GM23338 (cell line): ENCODE results near the gene CPLANE1. TPM values are rescaled to one million over a fixed set of nuclear protein-coding genes. Genes with fewer than 3 reads are reported as not detected.
"Not testable (repeated sequence)": the region's sequence is repeated elsewhere in the genome, so short reads cannot be mapped to it uniquely, and the experiment has no call there.

Source experiments
- ATAC-seq: fragments of 200-7000 bp; cut with Tn5 transposase; 3 replicates; pipeline ENCODE4 v1.9.1; 2020
- DNase-seq: peaks from one replicate; pipeline ENCODE4 v3.0.0-alpha.2; 2015; ENCODE audit warnings: low spot score
- H2AFZ ChIP-seq: fragments of 200-600 bp; sonication (generic); 2 replicates; pipeline ENCODE4 v1.8.0; 2016; ENCODE audit warnings: antibody characterized with exemption, mild to moderate bottlenecking, moderate library complexity
- H3F3A ChIP-seq: fragments of 200-600 bp; sonication (generic); replicated peaks from 2 replicates; pipeline ENCODE4 v1.8.0; 2017; ENCODE audit warnings: antibody characterized with exemption, mixed run types, low read depth
- H3K27ac ChIP-seq: fragments of 200-600 bp; sonication (generic); 2 replicates; pipeline ENCODE4 v1.6.1; 2016; ENCODE audit warnings: low read depth
- H3K27me3 ChIP-seq: fragments of 200-600 bp; sonication (generic); 2 replicates; pipeline ENCODE4 v1.8.0; 2016; ENCODE audit warnings: mild to moderate bottlenecking, mixed run types, moderate library complexity; ENCODE audit not compliant: insufficient read depth
- H3K36me3 ChIP-seq: fragments of 200-600 bp; sonication (generic); 2 replicates; pipeline ENCODE4 v1.8.0; 2016; ENCODE audit warnings: mild to moderate bottlenecking; ENCODE audit not compliant: insufficient read depth
- H3K4me1 ChIP-seq: fragments of 200-600 bp; sonication (generic); 2 replicates; pipeline ENCODE4 v1.8.0; 2016; ENCODE audit warnings: mild to moderate bottlenecking, moderate library complexity; ENCODE audit not compliant: insufficient read depth
- H3K4me2 ChIP-seq: fragments of 200-600 bp; sonication (generic); 2 replicates; pipeline ENCODE4 v1.7.1; 2017; ENCODE audit warnings: mixed run types
- H3K4me3 ChIP-seq: fragments of 200-600 bp; sonication (generic); 2 replicates; pipeline ENCODE4 v1.6.1; 2016; ENCODE audit warnings: mixed run types
- H3K79me2 ChIP-seq: fragments of 200-600 bp; sonication (generic); replicated peaks from 2 replicates; pipeline ENCODE4 v1.8.0; 2017; ENCODE audit warnings: mild to moderate bottlenecking; ENCODE audit not compliant: insufficient read depth
- H3K9me2 ChIP-seq: fragments of 200-600 bp; sonication (generic); 2 replicates; pipeline ENCODE4 v1.8.0; 2017; ENCODE audit not compliant: insufficient read depth
- H4K20me1 ChIP-seq: fragments of 200-600 bp; sonication (generic); replicated peaks from 2 replicates; pipeline ENCODE4 v1.8.0; 2017; ENCODE audit warnings: mild to moderate bottlenecking; ENCODE audit not compliant: insufficient read depth
- H3K27ac Mint-ChIP-seq: 2 replicates; pipeline ENCODE4 v1.8.0; 2020; ENCODE audit warnings: inconsistent platforms, mild to moderate bottlenecking, moderate library complexity, mixed read lengths
- H3K27me3 Mint-ChIP-seq: 3 replicates; pipeline ENCODE4 v1.8.0; 2022; ENCODE audit warnings: low read depth, mild to moderate bottlenecking, moderate library complexity, mixed read lengths, inconsistent platforms; ENCODE audit not compliant: insufficient read depth, poor library complexity
- H3K36me3 Mint-ChIP-seq: 3 replicates; pipeline ENCODE4 v1.8.0; 2021; ENCODE audit warnings: low read depth, mild to moderate bottlenecking, inconsistent platforms, moderate library complexity, mixed read lengths
- H3K4me1 Mint-ChIP-seq: 3 replicates; pipeline ENCODE4 v1.8.0; 2020; ENCODE audit warnings: mild to moderate bottlenecking, inconsistent platforms, mixed read lengths
- H3K4me3 Mint-ChIP-seq: 3 replicates; pipeline ENCODE4 v1.8.0; 2021; ENCODE audit warnings: moderate library complexity, mild to moderate bottlenecking, inconsistent platforms, mixed read lengths
- H3K9me3 Mint-ChIP-seq: 3 replicates; pipeline ENCODE4 v1.8.0; 2020; ENCODE audit warnings: moderate library complexity, mild to moderate bottlenecking, inconsistent platforms, mixed read lengths
- CREB1 ChIP-seq: fragments of 250-450 bp; sonication (Bioruptor Pico); IDR thresholded peaks from 2 replicates; pipeline ENCODE4 v1.5.0; 2020; ENCODE audit warnings: low read depth, mild to moderate bottlenecking, moderate library complexity
- CTCF ChIP-seq, 2 experiments: fragments of 200-600 bp in 1 of 2; sonication (generic) in 1 of 2; conservative IDR thresholded peaks; 2 replicates each; pipeline versions ENCODE4 v1.5.1 to v1.6.1; 2016 to 2017; ENCODE audit warnings: antibody characterized with exemption in 2 of 2, low read depth in 2 of 2, mild to moderate bottlenecking in 2 of 2, moderate library complexity in 1 of 2
- EZH2 ChIP-seq: fragments of 200-600 bp; sonication (generic); IDR thresholded peaks from one replicate; pipeline ENCODE4 v1.8.0; 2017; ENCODE audit warnings: antibody characterized with exemption, mild to moderate bottlenecking, low read depth; ENCODE audit not compliant: unreplicated experiment
- JUNB ChIP-seq: IDR thresholded peaks from one replicate; pipeline ENCODE4 v1.6.1; 2016; ENCODE audit warnings: antibody characterized with exemption; ENCODE audit not compliant: unreplicated experiment
- NANOG ChIP-seq: IDR thresholded peaks from 2 replicates; pipeline ENCODE4 v1.6.1; 2016; ENCODE audit warnings: antibody characterized with exemption, borderline replicate concordance
- POLR2AphosphoS5 ChIP-seq: IDR thresholded peaks from 2 replicates; pipeline ENCODE4 v1.6.1; 2016; ENCODE audit warnings: antibody characterized with exemption, low read depth
- REST ChIP-seq: IDR thresholded peaks from one replicate; pipeline ENCODE4 v1.6.1; 2018; ENCODE audit warnings: antibody characterized with exemption; ENCODE audit not compliant: unreplicated experiment
- ZNF114 ChIP-seq: fragments of 250-450 bp; sonication (Bioruptor Pico); IDR thresholded peaks from 2 replicates; pipeline ENCODE4 v1.5.0; 2020; ENCODE audit warnings: mild to moderate bottlenecking, moderate library complexity
- ZNF331 ChIP-seq: fragments of 250-450 bp; sonication (Bioruptor Pico); IDR thresholded peaks from 2 replicates; pipeline ENCODE4 v1.5.0; 2020; ENCODE audit warnings: low read depth, mild to moderate bottlenecking, moderate library complexity
- polyA plus RNA-seq: library from polyadenylated mRNA; unstranded; fragments of >200 nt; fragmentation: Nextera tagmentation; extraction: Ambion mirVana; gene quantifications from 2 replicates; pipeline ENCODE4 v1.2.1, GENCODE V29; 2016
- total RNA-seq: library from RNA; depleted of rRNA; stranded (reverse); fragments of >200 nt; shearing (Covaris generic); gene quantifications from 2 replicates; pipeline ENCODE4 v1.2.3, GENCODE V29; 2014

The CPLANE1 gene
- total and polyA plus RNA-seq, 2 experiments from 2014 or later: 5.1 to 8.3 TPM

GRCh38 chr5:37086466-37087173 lies 162.6 kb downstream of the CPLANE1 start:
- TF ChIP-seq JUNB: no peak
- peak; percentile 89 for TF ChIP-seq NANOG
- TF ChIP-seq EZH2: peak; percentile 40
- no peak overlapping the region for H2AFZ ChIP-seq
- no peak overlapping the region for H3K4me3 ChIP-seq
- peaks cover 95% of the 10 kb centered on the region for H3K27me3 ChIP-seq
- H3K36me3 ChIP-seq: no peaks in the 10 kb centered on the region; the same call in 1 of the 2 replicates
- Mint-ChIP-seq H3K36me3 (0 out of 3 replicates have a peak, but pooled peaks cover 2% of the 10 kb centered on the region), H3K4me1 (peaks cover 43% of the 10 kb centered on the region), H3K9me3 (no peaks in the 10 kb centered on the region), H3K27ac (no peak overlapping the region), H3K4me3 (no peak overlapping the region), H3K27me3 (peaks cover 48% of the 10 kb centered on the region)
- no peaks in the 10 kb centered on the region for H3K9me2 ChIP-seq
- no peaks in the 10 kb centered on the region for H3K79me2 ChIP-seq
- H3K4me2 ChIP-seq: no peak overlapping the region
- H3F3A ChIP-seq: no peaks in the 10 kb centered on the region
- DNase-seq: peak; percentile 53
- H3K4me1 ChIP-seq: peaks cover 11% of the 10 kb centered on the region
- peak; percentile 75 for ATAC-seq
- H4K20me1 ChIP-seq: peaks cover 5% of the 10 kb centered on the region
- H3K27ac ChIP-seq: no peak overlapping the region

DNA sequence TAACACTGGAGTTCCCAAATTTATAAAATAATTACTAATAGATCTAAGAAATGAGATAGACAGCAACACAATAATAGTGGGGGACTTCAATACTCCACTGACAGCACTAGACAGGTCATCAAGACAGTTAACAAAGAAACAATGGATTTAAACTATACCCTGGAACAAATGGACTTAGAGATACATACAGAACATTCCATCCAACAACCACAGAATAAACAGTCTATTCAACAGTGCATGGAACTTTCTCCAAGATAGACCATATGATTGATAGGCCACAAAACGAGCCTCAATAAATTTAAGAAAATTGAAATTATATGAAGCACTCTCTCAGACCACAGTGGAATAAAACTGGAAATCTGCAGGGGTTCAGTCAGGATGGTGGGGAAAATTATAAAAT lies 163.2 kb downstream of the CPLANE1 start:
- H3K36me3 ChIP-seq, H3K9me3 Mint-ChIP-seq: not testable (repeated sequence)

DNA sequence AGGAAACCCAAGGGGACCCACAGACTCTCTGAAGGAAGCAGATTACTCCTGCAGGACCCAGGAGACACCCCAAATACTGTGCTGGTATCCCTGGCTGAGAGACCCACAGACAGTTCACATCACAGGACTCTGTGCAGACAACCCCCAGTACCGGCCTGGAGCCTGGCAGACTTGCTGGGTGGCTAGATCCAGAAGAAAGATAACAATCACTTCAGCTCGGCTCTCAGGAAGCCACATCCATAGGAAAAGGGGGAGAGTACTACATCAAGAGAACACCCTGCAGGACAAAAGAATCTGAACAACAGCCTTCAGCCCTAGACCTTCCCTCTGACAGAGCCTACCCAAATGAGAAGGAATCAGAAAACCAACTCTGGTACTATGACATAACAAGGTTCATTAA lies 166.2 kb downstream of the CPLANE1 start:
- H4K20me1 ChIP-seq, H3K9me2 ChIP-seq, H3K36me3 Mint-ChIP-seq, H3K9me3 Mint-ChIP-seq, H3K27ac Mint-ChIP-seq, H3K4me3 Mint-ChIP-seq, DNase-seq, H3K4me2 ChIP-seq, H3K4me3 ChIP-seq, H3K36me3 ChIP-seq, H3F3A ChIP-seq, H3K4me1 ChIP-seq, H2AFZ ChIP-seq, H3K27ac ChIP-seq, ATAC-seq, H3K79me2 ChIP-seq: not testable (repeated sequence)
- H3K27me3 ChIP-seq: peaks cover 66% of the 10 kb centered on the region
- H3K4me1 Mint-ChIP-seq: peaks cover 13% of the 10 kb centered on the region; the same call in 2 of the 3 replicates
- peaks cover 40% of the 10 kb centered on the region for H3K27me3 Mint-ChIP-seq

More for the DNA sequence above, 163.2 kb downstream of the CPLANE1 start:
- not testable (repeated sequence) for H3F3A ChIP-seq, H3K27ac Mint-ChIP-seq, H3K9me2 ChIP-seq, H3K4me3 ChIP-seq, H3K4me3 Mint-ChIP-seq, H3K4me2 ChIP-seq, ATAC-seq, H3K36me3 Mint-ChIP-seq, H3K27ac ChIP-seq, H3K79me2 ChIP-seq, H2AFZ ChIP-seq, DNase-seq, H4K20me1 ChIP-seq
- Mint-ChIP-seq H3K27me3 (peaks cover 48% of the 10 kb centered on the region), H3K4me1 (peaks cover 43% of the 10 kb centered on the region)
- Histone ChIP-seq H3K4me1 (peaks cover 11% of the 10 kb centered on the region), H3K27me3 (peaks cover 94% of the 10 kb centered on the region)

- Histone ChIP-seq H3K4me1 (no peaks in the 10 kb centered on the region), H3K27me3 (peaks cover 43% of the 10 kb centered on the region), H3F3A (no peaks in the 10 kb centered on the region), H3K4me3 (no peak overlapping the region), H3K4me2 (no peak overlapping the region), H2AFZ (no peak overlapping the region), H4K20me1 (no peaks in the 10 kb centered on the region; the same call in 1 of the 2 replicates), H3K79me2 (no peaks in the 10 kb centered on the region), H3K9me2 (no peaks in the 10 kb centered on the region), H3K36me3 (no peaks in the 10 kb centered on the region), H3K27ac (no peak overlapping the region)
- Mint-ChIP-seq H3K27ac (no peak overlapping the region), H3K27me3 (peaks cover 23% of the 10 kb centered on the region), H3K4me3 (no peak overlapping the region), H3K9me3 (no peaks in the 10 kb centered on the region), H3K36me3 (0 out of 3 replicates have a peak, but pooled peaks cover 2% of the 10 kb centered on the region), H3K4me1 (peaks cover 4% of the 10 kb centered on the region; the same call in 2 of the 3 replicates)
- ATAC-seq (no peak), DNase-seq (no peak)
- no peak for TF ChIP-seq POLR2AphosphoS5
- TF ChIP-seq REST: no peak
- TF ChIP-seq CREB1 (CRISPR knock-in tag): no peak
- no peak for TF ChIP-seq EZH2
- no peak for TF ChIP-seq ZNF331 (CRISPR knock-in tag)
- no peak for TF ChIP-seq ZNF114
- no peak for TF ChIP-seq NANOG
- TF ChIP-seq CTCF (conservative IDR thresholded peaks at IDR 0.05; ENCODE audit: low read depth in 2 of 2): no peak
These were observed 168.5 kb downstream of the CPLANE1 start for GRCh38 chr5:37080697-37081096.
